Suprapubic skin (tissue), 4 donors: ENCODE data around the gene SREBF1. TPM values are rescaled to one million over a fixed set of nuclear protein-coding genes. Genes with fewer than 3 reads are reported as not detected.

Experiments used
- DNase-seq, 2 donors: peaks; one replicate each; pipeline ENCODE4 v3.0.0-alpha.2; 2019; ENCODE audit warnings: low spot score in 2 of 2
- H3K27ac ChIP-seq: fragments of 200-600 bp; sonication (generic); one replicate; pipeline ENCODE4 v1.5.1; 2019
- H3K27me3 ChIP-seq: fragments of 200-600 bp; sonication (generic); one replicate; pipeline ENCODE4 v1.5.1; 2019
- H3K36me3 ChIP-seq: fragments of 200-600 bp; sonication (generic); one replicate; pipeline ENCODE4 v1.5.1; 2019
- H3K4me1 ChIP-seq: fragments of 200-600 bp; sonication (generic); one replicate; pipeline ENCODE4 v1.5.1; 2019
- H3K4me3 ChIP-seq: fragments of 200-600 bp; sonication (generic); one replicate; pipeline ENCODE4 v1.5.1; 2019; ENCODE audit warnings: mild to moderate bottlenecking
- H3K9me3 ChIP-seq: fragments of 200-600 bp; sonication (generic); one replicate; pipeline ENCODE4 v1.5.1; 2019
- EP300 ChIP-seq: sonication (generic); formaldehyde crosslinking; IDR thresholded peaks from one replicate; pipeline ENCODE4 v1.6.1; 2017; ENCODE audit warnings: antibody characterized with exemption
- POLR2A ChIP-seq, 2 donors: fragments of 450-650 bp; IDR thresholded peaks; one replicate each; pipeline ENCODE4 v1.6.1; 2017; ENCODE audit warnings: antibody characterized with exemption in 2 of 2, mild to moderate bottlenecking in 2 of 2, moderate library complexity in 2 of 2
- POLR2AphosphoS5 ChIP-seq, 3 donors: sonication (generic); formaldehyde crosslinking; IDR thresholded peaks; one replicate each; pipeline ENCODE4 v1.6.1; 2017; ENCODE audit warnings: antibody characterized with exemption in 3 of 3
- WGBS: methylation state at CpG from one replicate; pipeline ENCODE4 v1.1.5; 2018; 5-methylcytosine and 5-hydroxymethylcytosine counted together
- total RNA-seq, 4 donors: library from RNA; depleted of rRNA; stranded (reverse); fragments of >200 nt; gene quantifications; one replicate each; pipeline ENCODE4 v1.1.0, GENCODE V29; 2016
- TF ChIP-seq, protein P1 (sequence below), 2 donors: fragments of 200-600 bp in 1 of 2; fragments of 450-650 bp in 1 of 2; sonication (generic) in 1 of 2; IDR thresholded peaks; one replicate each; pipeline ENCODE4 v1.5.1; 2016 to 2019; ENCODE audit warnings: antibody characterized with exemption in 2 of 2, mild to moderate bottlenecking in 1 of 2, moderate library complexity in 1 of 2

Gene SREBF1
- total RNA-seq, 4 donors from 2014 or later = 78.1 to 124 (median 91.7) TPM

GRCh38 chr17:17781591-17782496, 54.9 kb downstream of the SREBF1 start:
- H3K36me3 ChIP-seq = no peaks in the 10 kb centered on the region
- TF ChIP-seq EP300 = no peak
- TF ChIP-seq POLR2A (IDR thresholded peaks at IDR 0.05) = no peak
- TF ChIP-seq, protein P1, sequence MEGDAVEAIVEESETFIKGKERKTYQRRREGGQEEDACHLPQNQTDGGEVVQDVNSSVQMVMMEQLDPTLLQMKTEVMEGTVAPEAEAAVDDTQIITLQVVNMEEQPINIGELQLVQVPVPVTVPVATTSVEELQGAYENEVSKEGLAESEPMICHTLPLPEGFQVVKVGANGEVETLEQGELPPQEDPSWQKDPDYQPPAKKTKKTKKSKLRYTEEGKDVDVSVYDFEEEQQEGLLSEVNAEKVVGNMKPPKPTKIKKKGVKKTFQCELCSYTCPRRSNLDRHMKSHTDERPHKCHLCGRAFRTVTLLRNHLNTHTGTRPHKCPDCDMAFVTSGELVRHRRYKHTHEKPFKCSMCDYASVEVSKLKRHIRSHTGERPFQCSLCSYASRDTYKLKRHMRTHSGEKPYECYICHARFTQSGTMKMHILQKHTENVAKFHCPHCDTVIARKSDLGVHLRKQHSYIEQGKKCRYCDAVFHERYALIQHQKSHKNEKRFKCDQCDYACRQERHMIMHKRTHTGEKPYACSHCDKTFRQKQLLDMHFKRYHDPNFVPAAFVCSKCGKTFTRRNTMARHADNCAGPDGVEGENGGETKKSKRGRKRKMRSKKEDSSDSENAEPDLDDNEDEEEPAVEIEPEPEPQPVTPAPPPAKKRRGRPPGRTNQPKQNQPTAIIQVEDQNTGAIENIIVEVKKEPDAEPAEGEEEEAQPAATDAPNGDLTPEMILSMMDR (IDR thresholded peaks at IDR 0.05) = no peak
- TF ChIP-seq POLR2AphosphoS5 (IDR thresholded peaks at IDR 0.05) = no peak
- H3K4me1 ChIP-seq = peaks cover 67% of the 10 kb centered on the region
- H3K9me3 ChIP-seq = no peaks in the 10 kb centered on the region
- H3K27ac ChIP-seq = peak overlapping the region; percentile 49
- no peak for DNase-seq
- no peaks in the 10 kb centered on the region for H3K27me3 ChIP-seq
- H3K4me3 ChIP-seq = peak overlapping the region; percentile 63
- 2% methylated on average over 49 of the region's 88 CpGs for WGBS

- Histone ChIP-seq H3K4me1 (peaks cover 67% of the 10 kb centered on the region), H3K4me3 (peak overlapping the region; percentile 63), H3K36me3 (no peaks in the 10 kb centered on the region), H3K9me3 (no peaks in the 10 kb centered on the region), H3K27ac (peak overlapping the region; percentile 49), H3K27me3 (no peaks in the 10 kb centered on the region)
- WGBS = 41% methylated on average over 8 of the region's 11 CpGs
- TF ChIP-seq, protein P1 (IDR thresholded peaks at IDR 0.05) = peak in 1 of 2 donors; percentile 8
- no peak for TF ChIP-seq POLR2AphosphoS5 (IDR thresholded peaks at IDR 0.05)
- DNase-seq = no peak
Observed at GRCh38 chr17:17780922-17781590, 55.7 kb downstream of the SREBF1 start.

GRCh38 chr17:17779015-17779611, 57.7 kb downstream of the SREBF1 start:
- no peak overlapping the region for H3K4me3 ChIP-seq
- peaks cover 67% of the 10 kb centered on the region for H3K4me1 ChIP-seq
- DNase-seq = no peak
- H3K27ac ChIP-seq = peak overlapping the region; percentile 27
- 36% methylated on average over 5 of the region's 16 CpGs for WGBS
- no peak for TF ChIP-seq POLR2A (IDR thresholded peaks at IDR 0.05)
- TF ChIP-seq POLR2AphosphoS5 (IDR thresholded peaks at IDR 0.05) = no peak
- TF ChIP-seq EP300 = no peak
- TF ChIP-seq, protein P1 (IDR thresholded peaks at IDR 0.05) = no peak
- no peaks in the 10 kb centered on the region for H3K9me3 ChIP-seq
- no peaks in the 10 kb centered on the region for H3K36me3 ChIP-seq
- H3K27me3 ChIP-seq = no peaks in the 10 kb centered on the region

- WGBS = 74% methylated on average over 8 of the region's 8 CpGs
- Histone ChIP-seq H3K9me3 (no peaks in the 10 kb centered on the region), H3K4me1 (peaks cover 64% of the 10 kb centered on the region), H3K4me3 (no peak overlapping the region), H3K27me3 (no peaks in the 10 kb centered on the region), H3K36me3 (no peaks in the 10 kb centered on the region), H3K27ac (peak overlapping the region; percentile 35)
- no peak for TF ChIP-seq POLR2AphosphoS5 (IDR thresholded peaks at IDR 0.05)
- TF ChIP-seq EP300 = no peak
- TF ChIP-seq POLR2A (IDR thresholded peaks at IDR 0.05) = no peak
- TF ChIP-seq, protein P1 (IDR thresholded peaks at IDR 0.05) = no peak
- DNase-seq = no peak
Observed at GRCh38 chr17:17778308-17779014, 58.3 kb downstream of the SREBF1 start.
